Measurements from ENCODE around the gene ST7L. TPM values are rescaled to one million over a fixed set of nuclear protein-coding genes. Genes with fewer than 3 reads are reported as not detected.

The ST7L gene
- total RNA-seq, 1 donor from 2014 or later = 16.7 TPM

- intact Hi-C loops (cut with DNase I) = no loop called here
Measured at GRCh38 chr1:112548547-112548946, 70.4 kb downstream of the ST7L start.

GRCh38 chr1:112546076-112546475 is 72.9 kb downstream of the ST7L start:
- TF ChIP-seq POLR2A (IDR thresholded peaks at IDR 0.05) = no peak
- TF ChIP-seq CTCF (IDR thresholded peaks at IDR 0.05) = no peak
- TF ChIP-seq POLR2AphosphoS5 (IDR thresholded peaks at IDR 0.05; ENCODE audit: insufficient read depth in 1 of 2, low read depth in 1 of 2) = no peak

More at GRCh38 chr1:112548547-112548946, 70.4 kb downstream of the ST7L start:
- H3K36me3 ChIP-seq = peaks cover 0 to 6% of the 10 kb centered on the region in 2 donors
- no peak for DNase-seq (ENCODE audit: extremely low spot score in 2 of 2)
- no peak for TF ChIP-seq POLR2A (IDR thresholded peaks at IDR 0.05)
- no peak for TF ChIP-seq CTCF (IDR thresholded peaks at IDR 0.05)
- TF ChIP-seq POLR2AphosphoS5 (IDR thresholded peaks at IDR 0.05; ENCODE audit: insufficient read depth in 1 of 2, low read depth in 1 of 2) = no peak
- H3K4me1 ChIP-seq = peaks cover 12% of the 10 kb centered on the region
- no peaks in the 10 kb centered on the region for H3K9me3 ChIP-seq
- H3K27ac ChIP-seq = no peak overlapping the region
- H3K4me3 ChIP-seq = no peak overlapping the region
- H3K27me3 ChIP-seq = no peaks in the 10 kb centered on the region

GRCh38 chr1:112544751-112545150 is 74.2 kb downstream of the ST7L start:
- no peak overlapping the region for H3K4me3 ChIP-seq
- DNase-seq (ENCODE audit: extremely low spot score in 2 of 2) = no peak
- TF ChIP-seq CTCF (IDR thresholded peaks at IDR 0.05) (no peak), POLR2AphosphoS5 (IDR thresholded peaks at IDR 0.05; ENCODE audit: insufficient read depth in 1 of 2, low read depth in 1 of 2) (no peak), POLR2A (IDR thresholded peaks at IDR 0.05) (no peak)
- H3K4me1 ChIP-seq = peaks cover 12% of the 10 kb centered on the region
- no peaks in the 10 kb centered on the region for H3K27me3 ChIP-seq
- no peaks in the 10 kb centered on the region for H3K9me3 ChIP-seq
- H3K27ac ChIP-seq = peak overlapping the region; percentile 66
- H3K36me3 ChIP-seq = peaks cover 0 to 13% of the 10 kb centered on the region in 2 donors
- intact Hi-C loops (cut with DNase I) = no loop called here

More at GRCh38 chr1:112546076-112546475, 72.9 kb downstream of the ST7L start:
- Histone ChIP-seq H3K4me1 (peaks cover 12% of the 10 kb centered on the region), H3K36me3 (peaks cover 0 to 13% of the 10 kb centered on the region in 2 donors), H3K27me3 (no peaks in the 10 kb centered on the region), H3K4me3 (no peak overlapping the region), H3K9me3 (no peaks in the 10 kb centered on the region), H3K27ac (no peak overlapping the region)
- intact Hi-C loops (cut with DNase I) = no loop called here
- no peak for DNase-seq (ENCODE audit: extremely low spot score in 2 of 2)

GRCh38 chr1:112544011-112544688 is 74.8 kb downstream of the ST7L start:
- no peaks in the 10 kb centered on the region for H3K9me3 ChIP-seq
- peaks cover 12% of the 10 kb centered on the region for H3K4me1 ChIP-seq
- H3K36me3 ChIP-seq = peaks cover 0 to 13% of the 10 kb centered on the region in 2 donors
- no peak for DNase-seq (ENCODE audit: extremely low spot score in 2 of 2)
- TF ChIP-seq POLR2AphosphoS5 (IDR thresholded peaks at IDR 0.05; ENCODE audit: insufficient read depth in 1 of 2, low read depth in 1 of 2) = peak in 1 of 2 donors; percentile 76
- no peak for TF ChIP-seq POLR2A (IDR thresholded peaks at IDR 0.05)
- no peak for TF ChIP-seq CTCF (IDR thresholded peaks at IDR 0.05)
- H3K27me3 ChIP-seq = no peaks in the 10 kb centered on the region
- H3K27ac ChIP-seq = peak overlapping the region; percentile 66
- intact Hi-C loops (cut with DNase I) = no loop called here
- H3K4me3 ChIP-seq = no peak overlapping the region
